Measurements from ENCODE around the gene SASH1. TPM values are rescaled to one million over a fixed set of nuclear protein-coding genes. Genes with fewer than 3 reads are reported as not detected.

The SASH1 gene
- total and polyA plus RNA-seq, 8 donors: 5.8 to 82.6 (median 16.3) TPM

GRCh38 chr6:148443798-148444560 is 101.3 kb downstream of the SASH1 start:
- Histone ChIP-seq H3K4me1 (peaks cover 8 to 17% (median 11%) of the 10 kb centered on the region in 4 donors), H3K9me3 (no peaks in the 10 kb centered on the region), H3K4me3 (no peak overlapping the region), H3K27me3 (no peaks in the 10 kb centered on the region), H3K27ac (no peak overlapping the region), H3K36me3 (no peaks in the 10 kb centered on the region)
- intact Hi-C loops (cut with DNase I; ENCODE audit: low total_unique reads): no loop called here
- no peak for DNase-seq
- WGBS, 5 donors: 92 to 98% (median 95%) methylated on average over 7 of the region's 7 CpGs
- TF ChIP-seq POLR2A (IDR thresholded peaks at IDR 0.05) (no peak), EP300 (IDR thresholded peaks at IDR 0.05) (no peak), POLR2AphosphoS5 (IDR thresholded peaks at IDR 0.05) (no peak), CTCF (IDR thresholded peaks at IDR 0.05) (no peak)

GRCh38 chr6:148445116-148445515 is 102.5 kb downstream of the SASH1 start:
- DNase-seq: no peak
- no peak overlapping the region for H3K27ac ChIP-seq
- no peak overlapping the region for H3K4me3 ChIP-seq
- H3K27me3 ChIP-seq: no peaks in the 10 kb centered on the region
- H3K9me3 ChIP-seq: no peaks in the 10 kb centered on the region
- TF ChIP-seq CTCF (IDR thresholded peaks at IDR 0.05): no peak
- TF ChIP-seq EP300 (IDR thresholded peaks at IDR 0.05): no peak
- TF ChIP-seq POLR2A (IDR thresholded peaks at IDR 0.05): no peak
- no peak for TF ChIP-seq POLR2AphosphoS5 (IDR thresholded peaks at IDR 0.05)
- peaks cover 0 to 2% (median 0%) of the 10 kb centered on the region in 4 donors for H3K36me3 ChIP-seq
- intact Hi-C loops (cut with DNase I; ENCODE audit: low total_unique reads): no loop called here
- peaks cover 5 to 17% (median 10%) of the 10 kb centered on the region in 4 donors for H3K4me1 ChIP-seq
- 78 to 90% (median 79%) methylated on average over 6 of the region's 6 CpGs for WGBS, 5 donors

GRCh38 chr6:148445620-148446019 is 103.0 kb downstream of the SASH1 start:
- no peak for DNase-seq
- WGBS, 5 donors: 87 to 95% (median 89%) methylated on average over 6 of the region's 6 CpGs
- intact Hi-C loops (cut with DNase I; ENCODE audit: low total_unique reads): no loop called here
- peaks cover 0 to 5% (median 0%) of the 10 kb centered on the region in 4 donors for H3K36me3 ChIP-seq
- H3K27ac ChIP-seq: no peak overlapping the region
- H3K4me1 ChIP-seq: peaks cover 5 to 16% (median 10%) of the 10 kb centered on the region in 4 donors
- no peak overlapping the region for H3K4me3 ChIP-seq
- no peak for TF ChIP-seq POLR2AphosphoS5 (IDR thresholded peaks at IDR 0.05)
- TF ChIP-seq CTCF (IDR thresholded peaks at IDR 0.05): no peak
- TF ChIP-seq EP300 (IDR thresholded peaks at IDR 0.05): no peak
- TF ChIP-seq POLR2A (IDR thresholded peaks at IDR 0.05): no peak
- H3K9me3 ChIP-seq: no peaks in the 10 kb centered on the region
- no peaks in the 10 kb centered on the region for H3K27me3 ChIP-seq

- no peak for TF ChIP-seq CTCF (IDR thresholded peaks at IDR 0.05)
- TF ChIP-seq EP300 (IDR thresholded peaks at IDR 0.05): no peak
- no peak for TF ChIP-seq POLR2AphosphoS5 (IDR thresholded peaks at IDR 0.05)
- no peak for TF ChIP-seq POLR2A (IDR thresholded peaks at IDR 0.05)
- no peak overlapping the region for H3K4me3 ChIP-seq
- H3K4me1 ChIP-seq: peaks cover 0 to 6% (median under 1%) of the 10 kb centered on the region in 4 donors
- peaks cover 0 to 5% (median 0%) of the 10 kb centered on the region in 4 donors for H3K36me3 ChIP-seq
- DNase-seq: no peak
- no peaks in the 10 kb centered on the region for H3K9me3 ChIP-seq
- 75 to 86% (median 83%) methylated on average over 3 of the region's 3 CpGs for WGBS, 5 donors
- no peak overlapping the region for H3K27ac ChIP-seq
- H3K27me3 ChIP-seq: no peaks in the 10 kb centered on the region
- intact Hi-C loops (cut with DNase I; ENCODE audit: low total_unique reads): no loop called here
Observed at GRCh38 chr6:148446681-148447080, 104.0 kb downstream of the SASH1 start.
